Activated naive CD4-positive, alpha-beta T cell treated with Interleukin-2 at 50 U/mL for 16 hours (primary cell): ENCODE measurements around the gene SETD3.
A peak's percentile ranks its signal among the peaks of the same experiment; 100 is the strongest.

Experiments used
- DNase-seq: peaks from one replicate; pipeline ENCODE4 v3.0.0-alpha.2; 2020

SETD3 gene

DNA sequence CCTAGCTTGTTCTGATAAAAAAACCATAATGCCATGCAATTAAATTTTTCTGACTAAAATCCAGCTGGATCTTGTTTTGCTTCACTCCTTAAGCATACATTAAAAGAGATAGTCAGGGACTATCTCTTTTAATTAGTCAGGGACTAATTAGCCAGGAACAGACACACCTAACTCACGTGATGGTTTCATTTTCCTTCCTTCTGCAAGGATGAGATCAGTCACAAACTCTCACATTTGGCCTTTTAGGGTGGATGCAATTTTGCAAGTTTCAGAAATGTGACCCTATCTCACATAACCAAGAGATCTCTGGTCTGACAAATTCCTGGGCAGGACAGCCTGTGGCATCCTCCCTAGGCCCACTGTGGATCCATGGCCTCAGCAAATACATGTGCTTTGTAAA, 62.4 kb downstream of the SETD3 start:
- no peak for DNase-seq

DNA sequence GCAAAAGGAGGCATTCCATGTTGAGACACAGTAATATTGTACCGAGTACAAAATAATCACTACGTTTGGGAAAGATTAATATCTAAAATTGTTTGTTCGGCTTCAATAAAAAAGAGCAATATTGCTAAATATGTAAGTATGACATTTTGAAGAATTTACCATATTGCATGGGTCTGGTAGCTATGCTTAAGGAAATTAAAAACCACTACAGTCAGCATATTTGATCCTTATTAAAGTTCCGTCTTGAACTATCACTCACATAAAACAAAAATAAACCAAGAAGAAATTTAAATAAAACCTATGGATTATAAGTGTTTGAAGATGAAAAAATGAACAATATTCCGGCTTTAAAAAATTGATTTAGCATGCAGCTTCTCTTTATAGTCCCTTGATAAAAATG, 63.8 kb downstream of the SETD3 start:
- DNase-seq, result no peak

DNA sequence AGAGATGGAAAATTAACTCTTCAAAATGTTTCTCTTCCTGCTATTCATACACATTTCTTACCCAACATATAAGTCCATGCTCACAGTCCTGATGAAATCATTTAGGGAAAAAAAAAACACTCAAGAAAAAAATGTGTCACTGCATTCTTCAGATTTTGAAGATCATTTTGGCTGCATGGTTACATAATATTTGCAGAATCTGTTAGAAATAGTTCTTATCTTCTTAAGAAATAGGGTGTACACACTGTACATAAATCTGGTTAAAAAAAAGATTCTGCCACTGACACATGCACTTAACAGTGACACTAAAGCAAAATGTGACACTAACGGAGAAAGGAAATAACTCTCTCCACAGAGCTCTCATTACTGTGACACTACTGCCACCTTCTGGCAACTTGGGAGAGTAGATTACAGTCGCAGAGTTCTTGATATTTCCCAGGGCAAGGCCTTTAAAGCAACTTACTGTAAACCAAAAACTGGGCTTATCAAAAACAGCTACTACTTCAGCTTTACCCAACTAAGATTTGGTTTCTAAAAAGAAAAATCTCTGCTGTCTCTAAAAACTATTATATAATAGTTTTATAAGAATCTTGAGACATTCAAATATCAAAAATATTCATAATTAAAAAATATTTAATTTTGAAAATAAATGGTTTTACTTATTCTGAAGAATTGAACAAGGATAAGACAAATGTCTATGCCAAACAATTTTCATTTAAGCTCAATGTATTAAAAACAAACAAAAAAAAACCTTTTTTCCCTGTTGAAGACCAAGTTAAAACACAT, 65.0 kb downstream of the SETD3 start:
- DNase-seq, result peak; percentile 59

DNA sequence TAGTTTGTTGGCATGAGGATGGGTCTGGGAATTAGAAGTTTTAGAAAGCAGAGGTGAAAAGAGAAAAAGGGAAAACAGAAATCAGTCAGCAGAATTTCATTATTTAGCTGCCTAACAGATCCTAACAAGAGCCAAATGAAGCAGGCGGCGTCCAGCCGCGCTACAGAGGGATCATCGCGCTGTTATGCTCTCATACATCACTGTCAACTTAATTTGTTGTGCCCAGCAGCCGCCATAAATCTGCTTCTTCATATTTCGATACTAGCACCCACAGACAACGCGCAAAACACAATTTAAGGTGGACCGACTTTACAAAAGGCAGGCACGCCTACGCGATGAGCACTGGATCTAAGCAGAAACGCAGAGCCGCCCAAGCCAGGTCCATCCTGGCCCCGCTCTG, 66.7 kb downstream of the SETD3 start:
- DNase-seq, result no peak

DNA sequence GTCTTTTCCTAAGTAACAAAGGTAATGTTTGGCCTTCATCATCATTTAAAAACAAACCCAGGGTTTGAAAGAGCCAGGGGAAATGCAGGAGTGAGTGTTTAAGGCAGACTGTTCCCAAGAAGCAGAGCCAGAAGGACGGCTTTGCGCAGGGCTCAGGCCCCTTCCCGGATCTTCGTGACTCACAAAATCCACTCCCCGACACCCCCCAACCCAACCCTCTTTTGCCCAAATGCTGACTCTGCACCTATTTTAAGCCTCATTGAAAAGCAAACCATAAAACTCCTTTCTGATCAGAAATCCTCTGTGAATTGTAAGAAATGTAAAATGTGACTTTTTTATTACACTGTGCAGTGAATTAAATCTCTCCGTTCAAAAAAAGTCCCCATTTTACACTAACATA, 67.5 kb downstream of the SETD3 start:
- no peak for DNase-seq

DNA sequence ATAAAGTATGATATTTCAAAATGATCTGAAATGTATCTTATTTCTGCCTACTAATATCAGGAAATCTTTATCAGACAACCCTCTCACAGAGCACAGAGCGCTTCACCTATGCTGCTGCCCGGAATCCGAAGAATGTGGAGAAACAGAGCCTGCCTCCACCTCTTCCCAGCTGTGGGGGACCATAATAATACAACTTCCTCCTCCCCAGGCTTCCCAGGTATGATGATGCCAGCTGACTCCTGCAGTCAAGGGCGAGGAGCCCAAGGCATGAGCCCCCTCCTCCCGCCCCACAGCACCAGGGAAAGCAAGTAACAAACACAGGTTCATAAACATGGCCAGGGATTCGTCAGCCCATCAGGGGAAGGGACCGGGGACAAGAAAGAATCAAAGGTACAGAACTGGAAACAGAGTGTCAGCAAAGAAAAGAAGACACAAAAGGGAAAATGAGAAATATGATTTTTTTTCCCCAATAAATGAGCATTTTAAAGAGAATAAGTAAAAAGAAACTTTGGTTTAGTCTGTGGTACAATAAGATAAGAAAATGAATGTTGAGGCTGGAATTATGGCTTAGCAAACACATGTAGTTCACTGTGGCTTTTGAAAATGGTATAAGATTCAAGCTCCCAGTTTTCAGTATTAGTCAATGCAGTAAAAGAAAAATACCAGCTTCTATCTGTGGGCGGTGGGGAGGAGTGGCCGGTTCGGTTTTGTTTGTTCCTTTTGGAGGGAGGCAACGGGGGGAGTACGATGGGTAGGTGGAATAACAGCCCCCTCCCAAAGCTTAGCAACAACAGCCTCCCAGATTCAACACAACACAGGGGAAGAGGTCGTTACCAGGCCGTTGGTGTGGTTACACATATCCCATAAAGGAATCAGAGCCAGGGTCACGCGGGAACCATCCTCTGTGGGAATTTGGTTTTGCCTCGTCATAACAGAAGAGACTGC, 68.3 kb downstream of the SETD3 start:
- DNase-seq, result peak; percentile 29

DNA sequence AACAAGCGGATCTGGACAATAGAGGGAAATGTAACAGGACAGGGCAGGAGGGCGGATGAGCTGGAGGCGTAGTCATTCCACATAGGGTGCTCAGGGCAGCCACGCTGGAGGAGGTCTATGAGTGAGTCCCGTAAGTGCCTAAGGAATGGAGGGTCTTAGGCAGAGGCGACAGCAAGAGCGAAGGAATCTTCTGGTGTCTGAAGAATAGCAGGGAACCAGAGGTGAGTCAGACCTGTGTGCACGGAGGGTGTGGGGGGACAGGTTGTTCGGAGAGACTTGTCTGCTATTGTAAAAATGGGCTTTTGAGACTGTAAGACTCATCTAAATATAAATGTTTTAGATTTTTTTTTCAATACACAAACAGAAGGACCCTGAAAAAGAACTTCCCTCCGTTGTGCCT, 70.6 kb downstream of the SETD3 start:
- no peak for DNase-seq

DNA sequence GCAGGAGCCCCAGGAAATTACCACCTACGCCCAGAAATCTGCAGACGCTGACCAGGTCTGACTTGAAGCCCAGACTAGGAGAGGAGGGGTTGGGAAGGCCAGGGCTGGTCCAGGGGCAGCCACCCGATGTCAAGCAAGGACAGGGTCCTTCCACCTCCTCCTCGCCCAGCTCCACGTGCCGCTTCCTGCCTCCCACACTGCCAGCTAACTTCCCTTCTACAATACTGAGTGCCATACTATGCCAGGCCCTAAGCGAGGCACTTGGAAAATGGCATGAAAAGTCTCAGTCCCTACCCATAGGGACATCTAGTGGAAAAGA, 71.7 kb downstream of the SETD3 start:
- DNase-seq, result no peak

DNA sequence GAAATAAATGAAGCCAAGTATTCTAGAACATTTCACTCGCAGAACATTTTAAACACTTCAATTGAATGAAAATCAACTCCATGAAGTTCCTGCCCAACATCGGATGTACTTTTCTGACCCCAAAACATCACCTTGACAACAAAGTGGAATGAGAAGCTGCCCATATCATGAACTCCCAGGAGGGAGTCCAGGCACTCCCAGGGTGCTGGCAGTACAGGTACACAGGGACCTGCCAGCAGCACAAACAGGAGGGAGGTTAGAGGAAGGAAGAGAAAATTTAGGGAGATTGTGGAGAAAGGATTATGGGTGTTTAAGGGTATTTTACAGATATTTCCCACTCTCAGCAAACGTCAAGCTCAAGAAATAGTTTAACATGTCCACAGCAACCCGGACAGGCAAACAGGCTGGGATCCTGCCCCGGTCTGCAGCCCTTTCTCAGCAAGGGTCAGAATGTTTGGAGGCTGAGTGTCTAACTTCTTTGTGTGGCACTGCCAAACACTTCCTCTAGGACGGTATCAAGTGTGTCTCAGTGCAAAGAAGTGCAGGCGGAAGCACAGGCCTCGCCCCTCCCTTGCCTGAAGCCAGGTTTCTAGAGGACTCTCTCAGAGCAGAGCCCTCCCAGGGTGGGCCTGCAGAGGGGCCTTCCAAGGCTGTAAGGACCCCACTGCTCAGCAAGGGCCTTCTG, 72.2 kb downstream of the SETD3 start:
- DNase-seq, result no peak

DNA sequence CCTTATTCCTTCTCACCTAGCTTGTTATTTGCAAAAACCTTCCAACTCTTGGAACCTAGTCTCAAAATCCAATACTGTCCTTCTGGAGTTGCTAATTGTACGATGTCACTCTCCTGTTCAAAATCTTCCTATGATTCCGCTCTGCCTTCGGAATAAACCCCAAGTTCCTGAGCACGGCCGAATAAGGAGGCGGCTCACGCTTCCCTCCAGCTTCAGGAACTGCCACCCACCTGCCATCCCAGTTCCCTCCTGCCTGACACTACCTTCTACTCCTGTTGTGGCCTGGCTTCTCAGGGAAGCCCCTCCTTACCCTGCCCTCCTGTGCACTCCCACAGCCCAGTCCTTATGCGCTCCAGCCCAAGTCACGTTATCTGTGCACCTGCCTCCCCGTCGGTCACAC, 73.2 kb downstream of the SETD3 start:
- no peak for DNase-seq

DNA sequence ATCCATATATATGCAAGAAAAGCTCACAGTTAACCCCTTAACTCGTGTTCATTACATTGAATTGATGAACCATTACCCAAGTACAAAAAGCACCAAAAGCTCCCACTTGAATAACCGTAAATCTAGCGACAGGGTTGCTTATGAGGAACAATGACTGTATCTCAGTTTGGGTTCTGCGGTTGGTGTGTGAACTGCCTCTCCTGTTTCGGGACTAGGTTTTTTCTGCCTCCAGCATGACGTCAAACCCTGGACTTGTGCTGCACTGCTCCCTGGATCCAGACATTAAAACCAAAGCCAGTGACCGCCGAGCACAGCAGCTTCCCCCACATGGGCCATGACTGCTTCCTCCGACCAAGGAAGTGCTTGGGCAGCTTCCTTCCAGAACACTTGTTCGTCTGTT, 77.7 kb downstream of the SETD3 start:
- DNase-seq, result no peak

DNA sequence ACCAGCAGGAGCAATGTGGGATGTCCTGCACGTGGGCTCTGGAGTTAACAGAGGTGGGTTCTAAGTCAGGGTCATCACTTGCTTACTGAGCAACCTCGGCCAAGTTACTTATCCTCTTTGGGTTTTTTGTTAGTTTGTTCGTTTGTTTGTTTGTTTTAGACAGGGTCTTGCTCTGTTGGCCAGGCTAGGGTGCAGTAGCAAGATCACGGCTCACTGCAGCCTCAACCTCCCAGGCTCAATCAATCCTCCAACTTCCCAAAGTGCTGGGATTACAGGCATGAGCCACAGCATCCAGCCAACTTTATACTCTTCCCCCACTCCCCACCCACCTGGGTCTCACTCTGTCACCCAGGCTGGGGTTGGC, 78.4 kb downstream of the SETD3 start:
- DNase-seq, result no peak

DNA sequence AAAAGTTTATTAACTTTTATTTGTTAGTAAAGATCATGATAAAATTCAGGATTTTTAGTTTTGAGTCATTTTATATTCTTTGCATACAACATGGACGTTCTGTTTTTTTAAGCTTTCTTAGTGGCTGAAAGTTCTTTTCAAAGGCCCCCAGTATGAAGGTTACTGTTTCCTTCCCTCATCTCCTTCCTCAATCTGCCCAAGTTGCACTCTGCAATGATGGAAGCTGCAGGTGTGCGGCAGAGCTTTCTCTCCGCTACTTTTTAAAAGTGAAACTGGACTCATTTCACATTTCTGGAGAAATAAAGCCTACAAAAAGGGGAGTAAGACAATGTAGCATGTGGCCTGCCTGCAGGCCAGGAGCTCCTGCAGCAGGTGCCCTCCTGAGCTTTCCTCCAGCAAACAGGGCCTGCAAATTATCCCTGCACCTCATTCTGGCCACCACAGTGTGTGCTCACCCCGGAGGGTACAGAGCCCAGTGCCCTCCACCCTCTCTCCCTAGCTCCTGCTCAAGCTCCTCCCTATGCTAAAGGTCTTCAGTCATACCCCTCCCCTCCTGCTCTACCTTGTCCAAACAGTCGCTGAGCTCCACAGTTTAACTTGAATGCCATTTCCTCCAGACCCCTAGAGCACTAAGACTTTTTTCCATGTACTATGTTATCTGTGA, 78.9 kb downstream of the SETD3 start:
- no peak for DNase-seq

DNA sequence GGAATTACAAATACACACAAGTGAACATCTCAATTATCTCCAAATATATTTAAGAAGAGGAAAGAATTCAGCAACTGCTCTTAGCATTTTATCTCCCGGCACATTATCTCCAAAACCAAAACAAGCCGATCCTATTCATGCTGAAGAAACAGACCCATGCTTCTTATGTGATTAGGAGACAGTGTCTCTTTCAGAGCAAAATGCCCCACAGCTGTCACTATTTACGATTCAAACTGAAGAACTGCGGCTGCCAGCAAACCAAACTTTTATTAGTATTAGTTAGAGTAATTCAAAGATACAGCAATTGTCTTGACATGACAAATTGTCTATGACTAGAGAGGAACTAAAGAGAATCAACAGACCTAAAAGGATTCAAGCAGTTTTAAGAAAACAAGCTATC, 79.4 kb downstream of the SETD3 start:
- DNase-seq, result no peak

DNA sequence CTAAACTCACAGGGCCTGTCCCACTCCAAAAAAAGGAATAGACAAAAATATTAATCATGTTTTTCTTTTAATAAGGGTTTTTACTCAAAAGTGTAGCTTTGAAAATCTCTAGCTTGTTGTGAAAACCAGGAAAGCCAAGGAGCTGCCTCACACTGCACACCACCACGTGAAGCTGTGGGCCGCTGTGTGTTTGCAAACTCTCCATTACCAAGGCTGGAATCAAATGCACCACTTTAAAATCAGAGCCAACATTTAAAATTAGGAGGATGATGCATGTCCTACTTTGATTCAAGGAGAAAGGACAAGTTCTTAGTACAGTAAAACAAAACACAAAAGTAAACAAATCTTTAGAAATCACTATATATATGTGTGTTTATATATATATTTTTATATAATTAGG, 83.0 kb downstream of the SETD3 start:
- no peak for DNase-seq

DNA sequence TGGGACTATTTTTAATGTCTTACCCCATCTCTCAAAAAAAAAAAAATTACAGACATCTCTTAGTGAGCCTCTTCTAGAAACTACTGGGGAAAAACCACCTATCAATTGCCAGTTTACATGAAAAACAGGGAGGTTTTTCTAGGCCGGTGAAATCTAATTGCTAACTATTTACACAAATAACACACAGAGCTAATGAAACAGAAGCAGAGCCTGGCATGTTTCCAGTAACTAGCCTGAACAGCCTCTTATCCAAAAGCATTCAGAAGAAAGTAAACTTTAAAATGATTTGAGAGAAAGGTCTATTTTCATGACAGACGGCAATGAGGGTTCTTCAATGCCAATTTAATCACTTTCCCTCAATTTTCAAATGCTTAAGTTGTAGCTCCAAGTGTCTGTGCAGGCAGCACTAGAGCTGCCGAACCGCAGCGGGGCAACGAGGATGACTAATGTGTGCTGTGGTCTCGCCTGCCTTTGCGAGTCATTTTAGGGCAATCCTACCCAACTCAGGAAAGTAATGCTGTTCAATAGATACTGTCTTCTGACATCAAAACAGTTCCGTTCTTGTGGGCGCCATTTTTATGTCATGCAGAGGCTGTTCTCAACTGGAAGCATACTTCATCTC, 84.6 kb downstream of the SETD3 start:
- DNase-seq, result peak; percentile 61

DNA sequence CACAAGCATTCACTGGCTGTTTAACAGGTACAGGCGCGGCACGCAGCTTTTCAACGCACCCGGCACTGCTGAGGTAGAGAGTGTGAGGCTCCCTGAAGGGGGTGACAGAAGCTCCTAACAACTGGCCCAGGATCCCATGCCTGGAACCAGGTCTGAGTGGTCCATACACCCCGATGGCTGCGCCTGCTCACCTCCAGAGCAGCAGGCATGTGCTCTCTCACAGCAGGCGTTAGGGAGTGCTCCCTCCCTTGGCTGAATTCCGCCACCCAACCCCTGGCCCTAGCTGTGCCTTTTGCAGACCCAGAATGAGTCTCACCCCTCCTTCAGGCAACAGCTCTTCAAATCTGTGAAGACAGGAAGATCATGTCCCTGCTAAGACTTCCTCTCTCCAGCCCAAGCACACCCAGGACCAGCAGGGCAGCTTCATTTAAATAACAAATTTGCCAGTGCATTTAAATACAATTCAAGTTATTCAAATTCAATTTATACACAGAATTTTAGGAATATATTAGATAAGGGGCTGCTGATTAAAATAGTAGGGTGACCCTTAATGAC, 86.0 kb downstream of the SETD3 start:
- no peak for DNase-seq

DNA sequence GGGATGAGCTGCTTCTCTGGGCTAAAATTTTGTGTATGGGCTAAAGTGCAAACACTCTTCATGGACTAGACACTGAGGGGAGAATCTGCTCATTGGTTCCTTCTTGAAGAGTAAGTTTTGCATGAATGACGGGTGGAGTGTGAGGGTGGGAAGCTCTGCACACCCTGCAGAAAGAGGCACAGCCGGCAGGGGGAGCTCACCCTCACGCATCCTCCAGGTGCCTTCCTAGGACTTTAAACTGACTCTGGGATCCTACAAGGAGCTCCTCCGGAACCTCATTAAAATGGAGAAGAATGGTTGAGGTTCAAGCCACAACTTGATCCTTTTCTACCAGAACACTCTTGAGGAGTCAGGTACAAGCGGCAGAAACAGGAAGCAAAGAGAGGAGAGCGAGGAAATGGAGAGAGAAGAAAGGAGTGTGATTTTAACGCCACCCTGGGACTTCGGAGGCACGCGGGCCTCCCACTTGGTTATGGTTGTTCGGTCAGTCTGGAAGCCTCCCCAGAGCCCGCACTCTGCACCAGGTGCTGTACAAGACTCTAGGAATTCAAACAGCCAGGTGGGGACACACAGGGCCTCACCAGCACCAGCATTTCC, 87.5 kb downstream of the SETD3 start:
- DNase-seq, result peak; percentile 39

DNA sequence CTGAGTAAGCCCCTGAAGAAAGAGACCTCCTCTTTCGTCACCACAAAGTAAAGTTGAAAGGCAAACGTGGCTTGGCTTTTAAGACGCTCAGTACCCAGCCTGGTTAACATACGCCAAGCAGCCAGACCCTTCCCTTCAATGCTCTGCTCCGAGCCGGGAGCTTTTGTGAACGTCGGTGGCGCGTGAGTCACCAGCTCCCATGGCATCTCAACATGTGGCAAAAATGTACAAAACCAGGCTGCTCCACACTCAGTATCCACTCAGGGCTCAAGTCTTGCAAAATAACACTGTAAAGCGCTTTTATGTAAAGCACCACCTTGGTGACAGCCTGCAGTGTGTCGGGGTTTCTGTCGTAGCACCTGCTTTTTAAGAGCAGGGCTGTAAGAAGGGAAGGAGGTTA, 89.0 kb downstream of the SETD3 start:
- DNase-seq, result no peak

DNA sequence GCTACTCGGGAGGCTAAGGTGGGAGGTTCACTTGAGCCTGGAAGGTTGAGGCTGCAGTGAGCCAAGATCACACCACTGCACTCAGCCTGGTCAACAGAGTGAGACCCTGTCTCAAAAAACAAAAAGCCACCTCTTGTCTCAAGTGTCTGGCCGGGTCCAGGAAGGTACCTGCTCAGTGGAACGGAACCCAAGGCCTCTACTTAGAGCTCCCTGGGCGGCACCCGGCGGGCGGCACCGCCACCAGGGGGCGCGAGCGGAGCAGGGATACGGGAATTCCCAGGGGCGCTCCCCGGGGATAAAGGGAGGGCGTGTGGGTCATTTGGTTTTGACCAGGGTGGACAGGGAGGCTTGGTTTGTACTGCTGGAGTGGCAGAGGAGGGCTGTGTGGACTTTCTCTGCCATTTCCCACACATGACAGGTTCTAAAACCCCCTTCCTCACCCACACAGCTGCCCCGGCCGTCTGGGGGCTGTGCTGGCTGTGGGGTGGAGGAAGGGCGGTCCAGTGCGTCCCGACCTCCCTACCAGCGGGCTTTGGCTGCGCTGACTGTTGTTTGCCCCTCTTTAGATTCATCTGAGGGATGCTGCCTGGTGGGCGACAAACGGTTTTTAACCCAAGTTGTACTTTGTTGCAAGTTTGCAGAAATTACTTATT, 91.4 kb downstream of the SETD3 start:
- peak; percentile 52 for DNase-seq

DNA sequence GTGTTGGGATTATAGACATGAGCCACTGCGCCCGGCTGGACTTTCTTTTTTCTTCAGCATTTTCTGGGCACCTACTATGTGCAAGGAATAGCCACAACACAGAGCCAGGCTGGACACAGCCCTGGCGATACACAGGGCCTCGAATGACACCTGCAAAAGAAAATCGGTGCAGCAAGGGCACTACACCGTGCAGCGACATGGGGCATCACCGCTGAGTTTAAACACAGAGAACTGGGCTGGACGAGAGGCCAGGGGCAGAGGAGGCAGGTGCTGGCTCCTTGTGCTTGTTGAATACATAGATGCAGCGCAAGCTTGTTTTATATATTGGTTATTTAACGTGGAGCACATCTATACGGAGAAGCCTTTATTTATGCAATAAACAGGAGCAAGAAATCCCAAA, 92.4 kb downstream of the SETD3 start:
- no peak for DNase-seq

DNA sequence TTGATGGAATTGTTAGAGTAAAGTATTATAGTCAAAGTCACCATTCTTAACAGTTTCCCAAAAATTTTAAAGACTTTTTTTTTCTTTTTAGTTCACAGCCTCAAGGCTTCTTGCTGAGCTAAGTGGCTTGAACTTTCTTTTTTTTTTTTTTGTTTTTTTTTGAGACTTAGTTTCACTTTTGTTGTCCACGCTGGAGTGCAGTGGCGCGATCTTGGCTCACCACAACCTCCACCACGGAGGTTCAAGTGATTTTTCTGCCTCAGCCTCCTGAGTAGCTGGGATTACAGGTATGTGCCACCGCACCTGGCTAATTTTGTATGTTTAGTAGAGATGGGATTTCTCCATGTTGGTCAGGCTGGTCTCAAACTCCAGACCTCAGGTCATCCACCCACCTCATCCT, 92.8 kb downstream of the SETD3 start:
- no peak for DNase-seq
